Mucosa of stomach (tissue), 1 donor: ENCODE measurements around the gene HAS3.
"Not testable (repeated sequence)": the region's sequence is repeated elsewhere in the genome, so short reads cannot be mapped to it uniquely, and the experiment has no call there.

Experiments
- H3K27me3 ChIP-seq: one replicate; pipeline ENCODE4 v1.7.0; 2013; ENCODE audit warnings: mild to moderate bottlenecking, low read length; ENCODE audit not compliant: control insufficient read depth, insufficient read depth
- H3K36me3 ChIP-seq: one replicate; pipeline ENCODE4 v1.7.0; 2013; ENCODE audit warnings: low read length; ENCODE audit not compliant: control insufficient read depth, insufficient read depth
- H3K4me1 ChIP-seq: one replicate; pipeline ENCODE4 v1.7.0; 2013; ENCODE audit warnings: mild to moderate bottlenecking, low read length; ENCODE audit not compliant: control insufficient read depth, insufficient read depth
- H3K4me3 ChIP-seq: one replicate; pipeline ENCODE4 v1.7.0; 2013; ENCODE audit warnings: low read length
- H3K9ac ChIP-seq: one replicate; pipeline ENCODE4 v1.7.0; 2013; ENCODE audit warnings: mild to moderate bottlenecking, low read length, moderate library complexity
- H3K9me3 ChIP-seq: one replicate; pipeline ENCODE4 v1.7.0; 2013; ENCODE audit warnings: mild to moderate bottlenecking, low read length, moderate library complexity; ENCODE audit not compliant: control insufficient read depth
- donor health status: Pancreatic carcinoma.

HAS3 gene, protein sequence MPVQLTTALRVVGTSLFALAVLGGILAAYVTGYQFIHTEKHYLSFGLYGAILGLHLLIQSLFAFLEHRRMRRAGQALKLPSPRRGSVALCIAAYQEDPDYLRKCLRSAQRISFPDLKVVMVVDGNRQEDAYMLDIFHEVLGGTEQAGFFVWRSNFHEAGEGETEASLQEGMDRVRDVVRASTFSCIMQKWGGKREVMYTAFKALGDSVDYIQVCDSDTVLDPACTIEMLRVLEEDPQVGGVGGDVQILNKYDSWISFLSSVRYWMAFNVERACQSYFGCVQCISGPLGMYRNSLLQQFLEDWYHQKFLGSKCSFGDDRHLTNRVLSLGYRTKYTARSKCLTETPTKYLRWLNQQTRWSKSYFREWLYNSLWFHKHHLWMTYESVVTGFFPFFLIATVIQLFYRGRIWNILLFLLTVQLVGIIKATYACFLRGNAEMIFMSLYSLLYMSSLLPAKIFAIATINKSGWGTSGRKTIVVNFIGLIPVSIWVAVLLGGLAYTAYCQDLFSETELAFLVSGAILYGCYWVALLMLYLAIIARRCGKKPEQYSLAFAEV

GRCh38 chr16:69105501-69106361, at the start of gene HAS3:
Gene HAS3 (plus strand): TSS chr16:69105653. CDS start chr16:69109396, 3,743 bp downstream.
- H3K9ac ChIP-seq = peak within 1 kb of the TSS; percentile 41
- no peaks in the 10 kb centered on the region for H3K9me3 ChIP-seq
- peak within 1 kb of the TSS; percentile 36 for H3K4me3 ChIP-seq
- H3K36me3 ChIP-seq = no peaks in the 10 kb centered on the region
- H3K4me1 ChIP-seq = peaks cover 24% of the 10 kb centered on the region
- peaks cover 28% of the 10 kb centered on the region for H3K27me3 ChIP-seq

DNA sequence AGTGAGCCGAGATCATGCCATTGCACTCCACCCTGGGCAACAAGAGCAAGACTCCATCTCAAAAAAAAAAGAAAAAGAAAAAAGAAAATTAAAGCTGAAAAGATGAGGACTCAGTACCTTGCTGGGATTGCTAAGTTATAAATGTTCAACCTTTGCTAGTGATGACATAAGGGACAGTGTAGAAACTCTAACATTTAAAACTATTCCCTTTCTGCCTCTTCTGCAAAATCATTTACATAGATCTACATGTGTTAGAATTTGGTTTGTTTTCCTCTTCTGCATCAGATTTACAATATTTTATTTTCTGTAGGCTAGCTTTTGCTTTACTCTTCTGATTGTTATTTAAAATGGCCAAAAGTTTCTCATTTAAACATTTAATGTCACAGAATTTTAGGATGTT, 49.5 kb upstream of the HAS3 start:
- Histone ChIP-seq H3K4me3 (no peak overlapping the region), H3K27me3 (no peaks in the 10 kb centered on the region), H3K9me3 (no peaks in the 10 kb centered on the region), H3K36me3 (no peaks in the 10 kb centered on the region), H3K9ac (no peak overlapping the region), H3K4me1 (peaks cover 10% of the 10 kb centered on the region)

GRCh38 chr16:69056421-69056820, 49.0 kb upstream of the HAS3 start:
- Histone ChIP-seq H3K9me3 (no peaks in the 10 kb centered on the region), H3K27me3 (no peaks in the 10 kb centered on the region), H3K9ac (no peak overlapping the region), H3K4me1 (peaks cover 10% of the 10 kb centered on the region), H3K4me3 (no peak overlapping the region), H3K36me3 (no peaks in the 10 kb centered on the region)

GRCh38 chr16:69057400-69058378, 47.8 kb upstream of the HAS3 start:
- H3K4me1 ChIP-seq = peaks cover 10% of the 10 kb centered on the region
- no peak overlapping the region for H3K9ac ChIP-seq
- H3K36me3 ChIP-seq = no peaks in the 10 kb centered on the region
- H3K4me3 ChIP-seq = no peak overlapping the region
- no peaks in the 10 kb centered on the region for H3K9me3 ChIP-seq
- H3K27me3 ChIP-seq = no peaks in the 10 kb centered on the region

- H3K27me3 ChIP-seq, H3K9me3 ChIP-seq, H3K4me3 ChIP-seq, H3K4me1 ChIP-seq, H3K36me3 ChIP-seq, H3K9ac ChIP-seq: not testable (repeated sequence)
Measured at GRCh38 chr16:69063491-69063890, 42.0 kb upstream of the HAS3 start.

GRCh38 chr16:69064124-69064763, 41.2 kb upstream of the HAS3 start:
- Histone ChIP-seq H3K9ac (no peak overlapping the region), H3K9me3 (no peaks in the 10 kb centered on the region), H3K4me1 (no peaks in the 10 kb centered on the region), H3K36me3 (no peaks in the 10 kb centered on the region), H3K4me3 (no peak overlapping the region), H3K27me3 (no peaks in the 10 kb centered on the region)

DNA sequence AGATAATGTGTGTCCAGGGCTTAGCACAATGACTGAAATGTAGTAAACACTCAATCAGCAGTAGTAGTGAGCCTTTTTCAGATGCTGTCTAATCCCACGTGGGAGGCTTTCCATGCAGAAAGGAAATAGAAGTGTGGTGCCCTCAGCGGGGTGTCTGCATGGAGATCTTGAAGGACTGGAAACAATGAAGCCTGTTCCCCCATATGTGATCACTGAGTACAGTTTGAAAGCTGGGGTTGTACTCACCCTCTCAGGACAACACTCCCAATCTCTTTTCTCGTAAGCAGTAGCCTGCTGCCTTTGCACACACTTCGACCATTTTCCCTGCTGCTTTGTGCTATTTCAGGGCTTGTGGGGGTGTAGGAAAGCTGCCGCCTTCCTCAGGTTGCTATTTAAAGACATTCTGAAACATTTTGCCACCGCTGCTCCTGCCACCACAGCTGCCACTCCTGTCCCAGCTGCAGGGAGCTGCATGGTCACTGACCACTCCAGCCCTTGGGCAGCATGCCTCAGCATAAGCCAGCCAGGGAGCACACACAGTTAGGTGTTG, 40.6 kb upstream of the HAS3 start:
- Histone ChIP-seq H3K27me3 (no peaks in the 10 kb centered on the region), H3K9me3 (no peaks in the 10 kb centered on the region), H3K4me3 (no peak overlapping the region), H3K36me3 (no peaks in the 10 kb centered on the region), H3K4me1 (no peaks in the 10 kb centered on the region), H3K9ac (no peak overlapping the region)

DNA sequence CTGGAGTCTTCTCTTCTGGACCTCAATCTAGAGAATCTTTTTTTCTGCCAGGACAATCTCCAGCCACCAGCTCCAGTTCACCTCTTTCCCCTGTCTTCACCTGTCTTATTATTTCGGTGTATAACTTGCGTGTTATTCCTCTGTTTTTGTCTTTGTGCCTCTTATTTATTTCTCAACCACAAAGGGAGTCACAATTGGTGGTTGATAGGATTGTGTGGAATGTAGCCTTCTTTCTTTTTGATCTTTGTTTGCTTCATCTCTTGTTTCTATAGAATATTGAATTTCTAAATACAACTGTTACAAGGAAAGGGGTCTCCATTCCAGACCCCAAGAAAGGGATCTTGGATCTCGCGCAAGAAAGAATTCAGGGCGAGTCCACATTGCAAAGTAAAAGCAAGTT, 35.9 kb upstream of the HAS3 start:
- H3K9ac ChIP-seq = no peak overlapping the region
- no peaks in the 10 kb centered on the region for H3K36me3 ChIP-seq
- H3K4me3 ChIP-seq = no peak overlapping the region
- H3K4me1 ChIP-seq = peaks cover 13% of the 10 kb centered on the region
- H3K9me3 ChIP-seq = no peaks in the 10 kb centered on the region
- no peaks in the 10 kb centered on the region for H3K27me3 ChIP-seq

DNA sequence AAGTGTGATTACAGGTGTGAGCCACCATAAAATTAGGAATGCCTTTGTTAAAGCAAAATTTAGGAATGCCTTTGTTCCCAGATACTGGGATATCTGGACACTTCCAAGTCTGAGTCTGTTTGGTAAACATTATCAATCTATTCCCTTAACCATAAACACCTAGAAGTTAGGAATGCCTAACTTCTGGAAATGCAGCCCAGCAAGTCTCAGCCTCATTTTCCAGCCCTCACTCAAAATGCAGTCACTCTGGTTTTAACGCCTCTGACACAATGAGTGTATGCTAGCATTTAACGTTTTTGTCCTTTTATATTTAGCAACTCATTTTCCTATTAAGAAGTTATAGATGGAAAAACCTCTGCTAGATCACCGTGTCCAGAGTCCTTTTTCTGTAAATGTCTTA, 34.4 kb upstream of the HAS3 start:
- Histone ChIP-seq H3K9me3 (no peaks in the 10 kb centered on the region), H3K27me3 (no peaks in the 10 kb centered on the region), H3K4me3 (no peak overlapping the region), H3K36me3 (no peaks in the 10 kb centered on the region), H3K4me1 (peaks cover 13% of the 10 kb centered on the region), H3K9ac (no peak overlapping the region)

DNA sequence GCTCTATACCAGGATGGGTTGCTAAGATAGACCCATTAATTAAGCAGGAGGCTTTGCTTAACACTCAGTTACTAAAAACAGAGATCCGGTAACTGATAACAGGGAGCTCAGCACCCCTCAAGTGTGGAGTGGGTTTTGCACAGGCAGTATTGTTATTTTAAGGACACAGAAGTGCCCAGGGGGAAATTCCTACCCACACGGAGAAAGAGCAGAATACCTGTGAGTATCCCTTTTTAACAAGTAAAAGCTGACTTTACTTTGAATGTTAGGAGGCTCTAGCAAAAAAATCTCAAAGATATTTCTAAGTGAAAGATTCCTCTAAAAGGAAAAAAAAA, 32.8 kb upstream of the HAS3 start:
- no peaks in the 10 kb centered on the region for H3K9me3 ChIP-seq
- no peaks in the 10 kb centered on the region for H3K27me3 ChIP-seq
- no peak overlapping the region for H3K4me3 ChIP-seq
- no peak overlapping the region for H3K9ac ChIP-seq
- H3K36me3 ChIP-seq = no peaks in the 10 kb centered on the region
- H3K4me1 ChIP-seq = peaks cover 13% of the 10 kb centered on the region

DNA sequence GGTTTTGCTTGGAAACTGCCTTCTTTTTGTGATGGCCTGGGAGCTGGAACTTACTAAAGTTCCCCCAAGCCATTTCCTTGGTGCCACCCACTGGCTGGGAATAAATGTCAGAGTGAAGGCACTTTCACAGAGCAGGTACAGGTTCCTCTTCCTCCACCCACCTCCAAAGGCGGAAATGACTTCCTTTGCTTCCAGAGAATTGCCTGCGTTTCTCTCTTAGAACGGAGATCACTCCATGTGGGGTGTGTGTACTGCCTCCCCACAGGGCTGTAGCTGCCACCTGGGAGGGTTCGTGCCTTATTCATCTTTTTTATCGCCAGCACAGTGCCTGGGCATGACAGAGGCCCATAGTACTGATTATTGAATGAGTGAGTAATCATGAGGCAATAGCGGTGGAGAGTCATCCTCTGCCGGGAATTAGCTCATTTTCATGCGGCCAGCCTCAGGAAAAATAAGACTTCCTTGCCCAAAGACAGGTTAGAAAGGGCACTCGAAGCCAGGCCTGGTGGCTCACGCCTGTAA, 32.2 kb upstream of the HAS3 start:
- H3K9ac ChIP-seq = no peak overlapping the region
- no peak overlapping the region for H3K4me3 ChIP-seq
- H3K4me1 ChIP-seq = peaks cover 17% of the 10 kb centered on the region
- no peaks in the 10 kb centered on the region for H3K9me3 ChIP-seq
- no peaks in the 10 kb centered on the region for H3K36me3 ChIP-seq
- no peaks in the 10 kb centered on the region for H3K27me3 ChIP-seq
